HG03103 (cell line): ENCODE data around the gene FAM111B.
A peak's percentile ranks its signal among the peaks of the same experiment; 100 is the strongest.
"Not testable (repeated sequence)": the region's sequence is repeated elsewhere in the genome, so short reads cannot be mapped to it uniquely, and the experiment has no call there.

Experiments used
- ATAC-seq: cut with Tn5 transposase; IDR thresholded peaks from one replicate; pipeline ENCODE4 v1.9.1; 2021; ENCODE audit warnings: low read depth; ENCODE audit not compliant: unreplicated experiment

The FAM111B gene, protein sequence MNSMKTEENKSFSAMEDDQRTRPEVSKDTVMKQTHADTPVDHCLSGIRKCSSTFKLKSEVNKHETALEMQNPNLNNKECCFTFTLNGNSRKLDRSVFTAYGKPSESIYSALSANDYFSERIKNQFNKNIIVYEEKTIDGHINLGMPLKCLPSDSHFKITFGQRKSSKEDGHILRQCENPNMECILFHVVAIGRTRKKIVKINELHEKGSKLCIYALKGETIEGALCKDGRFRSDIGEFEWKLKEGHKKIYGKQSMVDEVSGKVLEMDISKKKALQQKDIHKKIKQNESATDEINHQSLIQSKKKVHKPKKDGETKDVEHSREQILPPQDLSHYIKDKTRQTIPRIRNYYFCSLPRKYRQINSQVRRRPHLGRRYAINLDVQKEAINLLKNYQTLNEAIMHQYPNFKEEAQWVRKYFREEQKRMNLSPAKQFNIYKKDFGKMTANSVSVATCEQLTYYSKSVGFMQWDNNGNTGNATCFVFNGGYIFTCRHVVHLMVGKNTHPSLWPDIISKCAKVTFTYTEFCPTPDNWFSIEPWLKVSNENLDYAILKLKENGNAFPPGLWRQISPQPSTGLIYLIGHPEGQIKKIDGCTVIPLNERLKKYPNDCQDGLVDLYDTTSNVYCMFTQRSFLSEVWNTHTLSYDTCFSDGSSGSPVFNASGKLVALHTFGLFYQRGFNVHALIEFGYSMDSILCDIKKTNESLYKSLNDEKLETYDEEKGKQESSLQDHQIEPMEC

DNA sequence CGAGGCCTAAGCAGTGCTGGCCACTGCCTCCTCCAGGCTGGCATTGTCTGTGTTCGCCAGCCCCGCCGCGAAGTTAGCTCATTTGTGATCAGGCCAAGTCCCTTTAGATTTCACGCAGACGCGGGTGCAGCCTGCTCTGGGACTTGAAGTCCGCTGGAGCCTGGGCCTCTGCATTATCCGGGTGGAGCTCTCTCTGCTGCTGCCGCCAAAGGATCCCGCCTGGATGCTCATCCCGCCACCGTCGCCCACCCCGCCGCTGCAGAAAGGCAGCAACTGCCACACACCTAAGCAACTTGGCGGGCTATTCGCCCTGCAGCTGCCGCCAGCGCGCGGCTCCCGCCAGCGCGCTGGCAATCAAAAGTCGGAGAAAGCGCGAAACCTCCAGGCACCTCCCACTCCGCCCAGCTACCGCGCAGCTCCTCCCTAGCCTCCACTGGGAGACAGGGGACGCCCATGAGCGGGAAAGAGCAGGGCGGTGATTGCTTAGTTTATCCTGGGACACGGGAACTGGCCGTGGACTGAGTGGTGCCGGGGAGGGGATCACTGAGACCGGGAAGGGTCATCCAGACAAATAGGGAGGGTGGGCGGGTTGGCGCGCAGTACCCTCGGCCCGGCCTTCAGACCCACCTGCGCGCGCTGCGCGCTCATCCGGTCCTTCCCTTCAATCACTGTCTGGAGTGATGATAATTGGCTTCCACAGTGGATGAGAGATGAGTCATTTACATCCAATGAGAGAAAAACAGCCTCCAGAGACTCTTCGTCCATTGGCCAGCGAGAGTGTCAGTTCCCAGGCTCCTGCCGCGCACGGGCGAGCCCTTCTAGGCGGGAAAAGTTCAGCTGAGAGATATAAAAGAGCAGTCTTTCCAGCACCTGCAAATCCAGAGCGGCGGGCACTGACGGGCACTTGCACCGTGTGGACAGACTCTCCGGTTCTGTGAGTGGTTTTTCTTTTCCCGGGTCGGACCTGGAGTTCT is at the start of gene FAM111B:
Gene FAM111B, plus strand, starts transcription at position 875 of the 974 bp plus-strand sequence. CDS start 2,389 bp downstream, outside the sequence.
- peak; percentile 59 for ATAC-seq

DNA sequence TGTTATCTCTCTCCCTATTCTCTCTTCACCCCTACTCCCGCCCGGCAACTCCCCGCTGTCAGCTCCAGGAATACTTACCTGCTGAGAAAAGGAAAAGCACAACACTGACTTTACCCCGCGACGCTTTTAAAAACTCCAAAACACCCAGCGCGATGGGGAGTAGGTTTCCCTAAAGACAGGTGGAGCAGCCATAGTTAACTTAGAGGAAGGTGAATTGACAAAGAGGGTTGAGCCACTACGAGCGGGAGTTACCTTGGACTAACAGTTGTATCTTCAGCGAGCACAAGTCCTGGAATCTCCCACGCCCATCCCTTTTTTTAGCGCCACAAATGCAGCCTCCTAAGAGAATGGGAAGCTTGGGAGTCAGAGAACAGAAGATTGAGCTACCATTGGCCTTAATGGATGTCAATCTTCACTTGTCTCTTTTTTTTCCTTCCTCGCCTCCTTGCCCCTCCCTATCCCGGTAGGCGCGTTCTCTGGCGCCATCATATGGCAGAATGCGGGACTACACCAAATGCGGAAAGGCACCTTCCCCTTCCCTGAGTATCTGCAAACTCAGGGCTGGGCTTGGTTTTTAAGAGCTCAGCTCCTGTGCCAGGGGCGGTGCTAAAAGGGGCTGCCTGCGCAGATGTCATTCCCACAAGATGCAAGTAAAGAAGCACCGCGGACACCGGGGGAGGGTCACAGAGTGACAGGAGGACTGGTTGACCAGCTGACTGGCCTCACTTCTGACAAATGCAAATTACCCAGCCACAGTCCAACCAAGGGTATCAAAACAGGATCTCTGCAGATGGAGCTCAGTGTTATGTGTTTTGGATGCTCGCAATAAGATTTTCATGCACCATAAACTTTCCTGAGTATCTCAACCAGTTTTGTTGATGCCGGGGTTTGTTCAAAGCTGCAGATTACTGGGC is 48.7 kb upstream of the FAM111B start:
- ATAC-seq: peak; percentile 84

DNA sequence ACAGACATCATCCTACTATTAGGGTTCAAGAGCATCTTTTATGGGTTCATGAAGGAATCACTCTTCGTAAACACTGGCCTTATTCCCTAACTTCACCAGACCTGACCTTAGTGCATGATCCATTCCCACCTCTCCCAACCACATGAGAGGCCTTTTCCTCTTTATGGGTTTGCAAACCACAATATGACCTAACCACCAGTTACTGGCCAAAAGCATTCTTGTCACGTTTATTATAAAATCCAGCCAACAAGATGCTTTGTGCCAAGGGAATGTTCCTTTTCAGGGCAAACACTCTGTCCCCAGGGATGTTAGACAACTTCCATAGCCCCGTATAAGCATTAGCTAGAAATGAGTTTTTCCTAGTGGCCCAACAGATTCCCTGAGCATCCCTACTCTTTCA is 46.9 kb upstream of the FAM111B start:
- ATAC-seq: not testable (repeated sequence)

DNA sequence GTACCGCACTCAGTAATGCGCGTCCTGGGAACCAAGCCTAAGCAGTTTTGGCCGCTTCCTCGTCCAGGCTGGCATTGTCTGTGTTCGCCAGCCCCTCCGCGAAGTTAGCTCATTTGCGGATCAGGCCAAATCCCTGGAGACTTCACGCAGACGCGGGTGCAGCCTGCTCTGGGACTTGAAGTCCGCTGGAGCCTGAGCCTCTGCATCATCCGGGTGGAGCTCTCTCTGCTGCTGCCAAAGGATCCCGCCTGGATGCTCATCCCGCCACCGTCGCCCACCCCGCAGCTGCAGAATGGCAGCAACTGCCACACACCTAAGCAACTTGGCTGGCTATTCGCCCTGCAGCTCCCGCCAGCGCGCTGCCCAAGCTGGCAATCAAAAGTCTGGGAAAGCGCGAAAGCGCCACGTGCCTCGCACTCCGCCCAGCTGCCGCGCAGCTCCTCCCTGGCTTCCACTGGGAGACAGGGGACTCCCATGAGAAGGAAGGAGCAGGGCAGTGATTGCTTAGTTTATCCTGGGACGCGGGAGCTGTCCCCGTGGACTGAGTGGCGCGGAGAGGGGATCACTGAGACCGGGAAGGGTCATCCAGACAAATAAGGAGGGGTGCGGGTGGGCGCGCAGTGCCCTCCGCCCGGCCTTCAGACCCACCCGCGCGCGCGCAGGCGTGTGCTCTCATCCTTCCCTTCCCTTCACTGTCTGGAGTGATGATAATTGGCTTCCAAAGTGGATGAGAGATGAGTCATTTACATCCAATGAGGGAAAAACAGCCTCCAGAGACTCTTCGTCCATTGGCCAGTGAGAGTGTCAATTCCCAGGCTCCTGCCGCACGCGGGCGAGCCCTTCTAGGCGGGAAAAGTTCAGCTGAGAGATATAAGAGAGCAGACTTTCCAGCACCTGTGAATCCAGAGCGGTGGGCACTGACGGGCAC is 44.2 kb upstream of the FAM111B start:
- no peak for ATAC-seq

DNA sequence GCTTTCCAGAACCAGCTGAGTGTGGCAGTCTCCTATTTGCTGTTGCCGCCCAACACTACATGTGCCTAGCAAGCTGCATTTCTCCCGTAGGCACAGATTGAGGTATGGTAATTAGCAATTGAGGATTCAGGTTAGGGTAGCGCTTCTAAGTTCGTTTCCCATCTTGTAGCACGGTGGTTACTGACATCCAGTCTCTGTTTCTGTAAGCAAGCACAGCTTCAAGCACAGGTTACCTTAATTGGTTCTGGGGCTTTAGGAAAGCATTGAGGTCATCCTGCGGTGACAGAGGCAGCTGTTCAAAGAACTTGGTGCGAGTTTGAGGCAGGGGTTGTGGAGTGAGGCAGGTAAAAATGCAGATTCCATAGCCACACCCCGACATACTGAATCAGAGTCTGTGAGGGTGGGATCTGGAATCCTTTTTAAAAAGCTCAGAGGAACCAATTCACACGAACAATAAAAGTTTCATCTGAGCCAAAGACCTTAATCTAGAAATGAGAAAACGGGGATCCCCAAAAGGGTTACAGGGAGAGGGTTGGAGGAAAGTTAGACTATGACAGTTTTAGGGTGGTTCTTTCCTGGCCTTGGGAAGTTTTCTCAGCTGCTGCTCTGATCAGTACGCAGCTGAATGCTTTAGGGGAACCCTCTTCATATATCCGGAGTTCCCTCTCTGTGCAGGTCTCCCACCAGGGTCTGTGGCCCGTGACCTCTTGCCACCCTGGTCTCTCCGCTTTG is 42.9 kb upstream of the FAM111B start:
- peak; percentile 70 for ATAC-seq

DNA sequence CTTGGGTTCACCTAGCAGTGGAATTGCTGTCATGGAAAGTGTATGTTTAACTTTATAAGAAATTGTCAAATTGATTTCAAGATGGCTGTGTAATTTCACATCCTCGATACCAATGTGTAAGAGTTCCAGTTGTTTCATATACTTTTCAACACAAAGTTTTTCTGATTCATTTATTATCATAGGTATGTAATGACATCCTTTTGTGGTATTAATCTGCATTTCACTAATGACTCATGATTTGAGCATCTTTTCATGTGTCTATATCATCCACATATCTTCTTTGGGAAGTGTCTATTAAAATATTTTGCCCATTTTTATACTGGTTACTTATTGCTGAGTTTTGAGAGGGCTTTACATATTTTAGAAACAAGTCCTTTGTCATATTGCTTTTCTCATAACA is 38.0 kb upstream of the FAM111B start:
- no peak for ATAC-seq

DNA sequence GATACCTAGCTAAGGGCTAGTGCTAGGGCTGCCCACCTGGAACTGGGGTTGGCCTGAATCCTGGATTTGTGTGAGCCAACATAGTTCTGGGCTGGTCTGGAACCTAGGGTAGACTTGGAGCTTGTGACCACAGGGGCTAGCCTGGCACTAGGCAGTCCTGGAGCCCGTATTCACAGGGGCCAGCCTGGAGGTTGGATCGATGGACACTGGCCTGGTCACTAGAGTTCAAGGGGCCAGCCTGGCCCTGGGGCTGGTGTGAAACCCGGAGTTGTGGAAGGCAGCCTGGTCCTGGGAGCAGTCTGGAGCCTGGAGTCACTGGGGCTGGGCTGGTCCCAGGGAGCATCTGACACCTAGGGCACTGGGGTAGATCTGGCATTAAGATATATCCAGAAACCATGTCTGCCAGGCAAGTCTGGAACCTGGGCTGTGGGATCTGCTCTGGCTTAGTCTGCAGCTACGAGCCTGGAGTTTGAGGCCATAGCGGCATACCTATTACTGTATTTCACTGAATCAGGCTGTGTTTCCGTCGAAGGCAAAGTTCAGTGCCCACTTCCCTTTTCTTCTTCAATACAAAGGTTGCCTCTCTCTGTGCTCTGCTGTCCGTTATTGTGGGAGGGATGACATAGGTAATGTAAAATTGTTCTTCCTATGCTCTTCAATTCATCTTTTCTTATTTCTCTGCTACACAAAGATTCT is 30.0 kb upstream of the FAM111B start:
- peak; percentile 86 for ATAC-seq

DNA sequence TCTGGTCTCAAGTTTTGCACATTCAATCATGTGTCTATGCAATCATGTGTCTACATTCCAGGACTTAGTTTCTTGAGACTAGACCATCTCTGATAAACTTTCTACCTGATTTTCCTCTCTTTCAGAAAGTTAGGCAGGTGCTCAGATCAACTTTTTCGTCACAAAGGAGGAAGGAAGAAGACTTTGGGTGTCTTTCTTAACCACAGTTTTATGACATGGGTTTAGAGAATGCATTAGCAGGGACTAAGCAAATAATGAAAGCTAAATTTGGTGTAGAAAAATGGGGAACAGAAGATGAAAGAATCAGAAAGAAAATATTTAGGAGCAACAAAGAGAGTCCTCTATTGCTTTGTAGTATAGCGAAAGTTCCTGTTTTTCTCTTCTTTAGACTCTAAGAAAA is 28.6 kb upstream of the FAM111B start:
- ATAC-seq: no peak

DNA sequence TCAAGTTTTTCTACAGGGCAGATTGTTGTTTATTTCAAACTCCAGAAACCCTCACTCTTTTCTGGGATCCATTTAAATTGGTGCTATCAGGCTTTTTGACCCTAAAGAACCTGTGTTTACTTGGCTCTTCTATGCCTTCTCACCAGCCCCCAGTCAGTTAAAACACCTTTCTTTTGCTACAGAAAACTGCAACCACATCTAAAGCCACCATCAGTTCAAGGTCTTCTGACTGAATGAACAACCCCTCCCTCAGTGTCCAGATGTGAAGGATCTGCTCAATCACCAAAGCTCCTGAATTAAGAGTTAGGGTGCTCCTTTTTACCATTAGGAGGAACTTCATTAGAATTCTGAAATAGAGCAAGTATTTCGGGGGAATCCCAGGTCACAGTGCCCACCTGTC is 28.0 kb upstream of the FAM111B start:
- no peak for ATAC-seq

DNA sequence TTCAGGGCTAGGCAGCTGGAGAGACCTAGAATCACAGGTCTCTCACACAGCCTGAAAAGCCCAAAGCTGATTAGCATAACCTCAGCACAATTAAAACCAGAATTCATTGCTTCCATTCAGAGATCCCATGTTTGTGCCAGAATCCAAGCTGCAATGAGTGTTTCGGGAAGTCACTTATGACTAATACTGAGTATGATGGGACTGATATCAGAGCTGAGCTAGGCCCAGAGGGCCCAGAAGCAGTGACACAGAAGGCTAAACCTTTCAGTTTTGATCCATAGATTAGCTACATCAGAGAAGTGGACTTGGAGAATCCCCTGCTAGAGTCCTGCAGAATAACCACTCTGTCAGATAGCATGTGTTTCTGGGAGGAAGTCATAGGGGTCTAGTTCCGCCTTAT is 26.6 kb upstream of the FAM111B start:
- ATAC-seq: not testable (repeated sequence)

DNA sequence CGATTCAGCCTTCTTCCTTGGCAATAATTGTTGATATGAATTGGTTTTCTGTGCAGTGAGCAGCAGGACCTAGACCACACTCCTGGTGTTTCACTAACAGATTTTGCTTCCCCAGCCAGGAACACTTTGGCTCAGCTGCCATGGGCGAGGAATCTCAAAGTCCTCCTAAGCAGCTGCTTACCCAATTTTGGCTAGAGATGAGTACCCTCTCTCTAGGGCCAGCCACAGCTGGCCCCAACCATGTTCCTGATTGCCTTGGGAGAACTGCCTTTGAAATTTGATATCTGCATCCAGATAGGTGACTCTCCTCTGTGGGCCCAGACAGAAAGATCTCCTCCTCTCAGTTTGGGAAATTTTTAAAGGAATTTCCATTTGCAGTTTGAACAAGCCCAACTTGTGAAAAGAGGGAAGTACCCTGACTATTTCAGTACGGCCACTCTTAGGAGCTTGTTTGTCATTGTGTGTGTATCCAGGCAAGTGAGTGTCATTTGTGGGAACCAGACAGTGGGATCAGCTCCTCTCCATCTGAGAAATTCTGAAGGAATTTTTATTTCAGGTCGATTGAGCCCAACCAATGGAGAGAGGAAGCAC is 25.5 kb upstream of the FAM111B start:
- ATAC-seq: not testable (repeated sequence)

DNA sequence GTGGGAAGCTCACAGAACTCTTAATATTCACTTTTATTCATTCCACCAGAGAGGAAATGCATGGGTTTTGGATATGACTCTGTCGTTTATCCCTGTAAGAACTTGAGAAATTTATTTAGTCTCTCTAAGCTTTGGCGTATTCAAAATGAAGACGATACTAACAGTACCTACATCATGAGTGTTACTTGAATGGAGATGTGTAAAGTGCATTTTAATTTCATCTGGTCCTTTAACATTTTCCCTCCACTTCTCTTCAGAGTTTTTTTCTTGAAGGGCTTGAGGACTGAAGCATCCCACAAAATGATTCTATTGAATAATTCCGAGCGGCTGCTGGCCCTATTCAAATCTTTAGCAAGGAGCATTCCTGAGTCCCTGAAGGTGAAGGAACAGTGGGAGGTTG is 21.0 kb upstream of the FAM111B start, which contains the start of gene GLYATL1B:
Gene GLYATL1B, plus strand, starts transcription at position 301 of the 400 bp plus-strand sequence. Its CDS starts 0 bp downstream, at position 301.
- ATAC-seq: not testable (repeated sequence)

DNA sequence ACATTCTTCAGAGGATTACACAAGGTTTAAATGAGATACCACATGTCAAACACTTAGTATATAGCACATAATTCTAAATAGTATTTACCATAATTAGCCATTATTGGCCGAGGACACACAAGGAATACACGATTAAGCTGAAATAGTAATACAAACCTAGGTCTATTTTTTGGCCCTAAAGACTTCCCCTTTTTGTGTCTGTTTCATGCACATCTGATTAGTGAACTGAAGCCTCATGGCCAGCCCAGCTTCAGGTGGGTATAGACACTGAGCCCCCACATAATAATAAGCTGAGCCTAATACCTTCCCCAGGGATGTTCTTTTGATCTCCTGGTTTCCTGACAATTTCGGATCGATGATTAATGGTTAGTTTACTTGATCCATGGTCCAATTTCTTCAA is 18.9 kb upstream of the FAM111B start:
- no peak for ATAC-seq

DNA sequence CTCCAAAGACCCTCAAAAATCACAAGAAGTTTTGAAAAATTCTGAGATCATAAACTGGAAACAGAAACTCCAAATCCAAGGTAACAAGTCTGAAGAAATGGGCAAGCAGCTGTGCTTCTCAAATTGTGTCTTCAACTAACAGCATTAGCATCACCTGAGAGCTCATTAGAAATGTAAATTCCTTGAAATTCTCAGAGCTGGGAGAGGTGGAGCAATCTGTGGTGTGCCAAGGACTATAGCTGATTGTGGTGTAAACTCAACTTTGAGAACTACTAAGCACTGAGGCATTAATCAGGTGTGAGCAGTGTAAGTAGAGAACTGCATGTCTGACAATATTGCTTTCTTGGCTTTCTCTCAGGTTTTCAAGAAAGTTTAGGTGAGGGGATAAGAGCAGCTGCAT is 13.5 kb upstream of the FAM111B start:
- not testable (repeated sequence) for ATAC-seq

DNA sequence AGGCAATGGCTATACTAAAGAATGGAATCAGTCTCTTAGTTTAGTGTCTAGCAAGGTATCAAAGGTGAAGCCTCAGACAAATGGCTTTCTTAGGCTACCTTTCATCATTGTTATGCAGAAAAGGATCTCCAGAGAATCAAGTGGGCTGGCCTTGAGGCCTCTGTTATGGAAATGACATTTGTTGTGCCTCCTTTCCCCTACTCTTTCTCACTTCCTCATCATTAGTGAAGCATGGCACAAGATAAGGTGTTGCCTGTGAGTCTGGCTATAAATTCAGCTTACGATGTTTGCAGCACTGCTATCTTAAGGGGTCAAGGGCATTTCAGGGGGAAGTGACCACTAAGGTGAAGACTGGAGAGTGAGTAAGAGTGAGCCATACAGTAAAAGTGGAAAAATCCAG is 11.8 kb upstream of the FAM111B start:
- peak; percentile 66 for ATAC-seq

DNA sequence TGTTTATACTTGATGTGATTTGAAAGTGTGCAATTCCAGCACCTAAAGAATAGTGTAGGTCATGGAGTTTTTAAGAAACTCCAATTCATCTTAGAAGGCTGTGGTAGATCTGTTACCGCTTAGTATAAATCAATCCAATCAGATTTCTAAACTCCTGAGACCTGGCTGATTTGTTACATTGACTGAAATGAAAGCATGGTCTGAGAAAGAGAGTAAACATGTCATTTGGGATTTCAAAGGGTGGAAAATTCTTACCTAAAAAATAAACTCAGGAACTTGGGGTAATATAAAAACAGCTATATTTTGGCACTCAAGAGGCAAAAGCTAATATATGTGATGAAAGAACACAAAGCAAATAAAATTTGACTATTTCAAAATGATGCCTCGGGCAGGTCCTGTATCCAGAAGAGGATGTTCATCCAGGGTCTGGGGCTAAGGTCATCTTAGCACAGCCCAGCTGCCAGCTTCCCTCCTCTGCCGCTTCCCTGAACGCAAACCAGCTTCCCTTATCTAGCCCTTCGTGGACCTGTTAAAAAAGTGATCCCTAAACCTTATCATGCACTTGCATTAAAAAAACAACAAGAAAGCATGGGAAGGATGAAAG is 11.0 kb upstream of the FAM111B start:
- not testable (repeated sequence) for ATAC-seq
